H9 (cell line): ENCODE measurements around the gene SPINK2. TPM values are rescaled to one million over a fixed set of nuclear protein-coding genes. Genes with fewer than 3 reads are reported as not detected.
A peak's percentile ranks its signal among the peaks of the same experiment; 100 is the strongest.

Experiments used
- DNase-seq: peaks from one replicate; pipeline ENCODE4 v3.0.0-alpha.2; 2017
- H2AFZ ChIP-seq: one replicate; pipeline ENCODE4 v1.6.1; 2013; ENCODE audit warnings: mild to moderate bottlenecking, low read length, control low read depth, moderate library complexity
- H2AK5ac ChIP-seq: 2 replicates; pipeline ENCODE4 v1.6.1; 2013; ENCODE audit warnings: low read length, control low read depth, mixed read lengths; ENCODE audit not compliant: insufficient read length
- H2BK120ac ChIP-seq: one replicate; pipeline ENCODE4 v1.6.1; 2013; ENCODE audit warnings: low read depth, mild to moderate bottlenecking, low read length, control low read depth, inconsistent platforms; ENCODE audit not compliant: poor library complexity, severe bottlenecking
- H2BK12ac ChIP-seq: 2 replicates; pipeline ENCODE4 v1.6.1; 2013; ENCODE audit warnings: low read length, control low read depth, mixed read lengths, low read depth; ENCODE audit not compliant: insufficient read length
- H2BK15ac ChIP-seq: 2 replicates; pipeline ENCODE4 v1.6.1; 2013; ENCODE audit warnings: low read depth, low read length, control low read depth
- H2BK20ac ChIP-seq: one replicate; pipeline ENCODE4 v1.6.1; 2013; ENCODE audit warnings: low read depth, mild to moderate bottlenecking, low read length, control low read depth, inconsistent platforms; ENCODE audit not compliant: poor library complexity, severe bottlenecking
- H2BK5ac ChIP-seq: 2 replicates; pipeline ENCODE4 v1.6.1; 2013; ENCODE audit warnings: low read length, control low read depth, mixed read lengths; ENCODE audit not compliant: insufficient read length
- H3K14ac ChIP-seq: 2 replicates; pipeline ENCODE4 v1.6.1; 2013; ENCODE audit warnings: low read length, control low read depth; ENCODE audit not compliant: insufficient read depth
- H3K18ac ChIP-seq: 2 replicates; pipeline ENCODE4 v1.6.1; 2013; ENCODE audit warnings: low read depth, mild to moderate bottlenecking, mixed read lengths, low read length, control low read depth; ENCODE audit not compliant: insufficient read length
- H3K23ac ChIP-seq: 2 replicates; pipeline ENCODE4 v1.6.1; 2013; ENCODE audit warnings: low read length, control low read depth, mixed read lengths, low read depth; ENCODE audit not compliant: insufficient read length
- H3K23me2 ChIP-seq: 2 replicates; pipeline ENCODE4 v1.6.1; 2013; ENCODE audit warnings: low read depth, mild to moderate bottlenecking, mixed read lengths, low read length, control low read depth; ENCODE audit not compliant: insufficient read length, poor library complexity, severe bottlenecking
- H3K27ac ChIP-seq: 2 replicates; pipeline ENCODE4 v1.5.1; 2013; ENCODE audit warnings: low read length, control low read depth, mixed read lengths, low read depth; ENCODE audit not compliant: insufficient read length
- H3K27me3 ChIP-seq: 2 replicates; pipeline ENCODE4 v1.6.1; 2013; ENCODE audit warnings: low read length, control low read depth, inconsistent platforms; ENCODE audit not compliant: insufficient read depth
- H3K4ac ChIP-seq: 2 replicates; pipeline ENCODE4 v1.6.1; 2013; ENCODE audit warnings: low read depth, mild to moderate bottlenecking, control low read depth, inconsistent platforms, low read length, moderate library complexity
- H3K4me1 ChIP-seq: 2 replicates; pipeline ENCODE4 v1.6.1; 2013; ENCODE audit warnings: low read length, control low read depth, inconsistent platforms; ENCODE audit not compliant: insufficient read depth
- H3K4me2 ChIP-seq: 2 replicates; pipeline ENCODE4 v1.6.1; 2013; ENCODE audit warnings: low read length, control low read depth, mixed read lengths; ENCODE audit not compliant: insufficient read length, insufficient read depth
- H3K56ac ChIP-seq: 2 replicates; pipeline ENCODE4 v1.6.1; 2013; ENCODE audit warnings: low read depth, mild to moderate bottlenecking, mixed read lengths, low read length, control low read depth; ENCODE audit not compliant: insufficient read length
- H3K79me1 ChIP-seq: 2 replicates; pipeline ENCODE4 v1.6.1; 2013; ENCODE audit warnings: low read depth, mild to moderate bottlenecking, moderate library complexity, low read length, control low read depth, inconsistent platforms; ENCODE audit not compliant: insufficient read depth, poor library complexity, severe bottlenecking
- H3K79me2 ChIP-seq: 2 replicates; pipeline ENCODE4 v1.6.1; 2013; ENCODE audit warnings: low read length, control low read depth, inconsistent platforms; ENCODE audit not compliant: insufficient read depth
- H3K9ac ChIP-seq: 2 replicates; pipeline ENCODE4 v1.6.1; 2013; ENCODE audit warnings: low read length, control low read depth, mixed read lengths; ENCODE audit not compliant: insufficient read length; ENCODE audit errors: extremely low read depth
- H3K9me3 ChIP-seq: one replicate; pipeline ENCODE4 v1.6.1; 2013; ENCODE audit warnings: low read depth, low read length, inconsistent platforms; ENCODE audit not compliant: control insufficient read depth
- H3T11ph ChIP-seq: one replicate; pipeline ENCODE4 v1.6.1; 2013; ENCODE audit warnings: mild to moderate bottlenecking, low read length, control low read depth, inconsistent platforms
- H4K20me1 ChIP-seq: one replicate; pipeline ENCODE4 v1.6.1; 2013; ENCODE audit not compliant: control insufficient read depth, insufficient read length, insufficient read depth
- H4K5ac ChIP-seq: 2 replicates; pipeline ENCODE4 v1.6.1; 2013; ENCODE audit warnings: low read depth, mild to moderate bottlenecking, mixed read lengths, low read length, control low read depth; ENCODE audit not compliant: insufficient read length
- H4K8ac ChIP-seq: replicated peaks from 2 replicates; pipeline ENCODE4 v1.6.1; 2013; ENCODE audit warnings: low read length, control low read depth, mixed read lengths, low read depth; ENCODE audit not compliant: insufficient read length
- H4K91ac ChIP-seq: 2 replicates; pipeline ENCODE4 v1.6.1; 2013; ENCODE audit warnings: low read depth, mild to moderate bottlenecking, moderate library complexity, mixed read lengths, low read length, control low read depth; ENCODE audit not compliant: insufficient read length
- H3K27ac Mint-ChIP-seq, 3 experiments: 2 replicates in 2 of 3; 3 replicates in 1 of 3; pipeline ENCODE4 v1.8.0; 2020 to 2021; ENCODE audit warnings: mixed read lengths in 3 of 3, mild to moderate bottlenecking in 1 of 3, moderate library complexity in 1 of 3
- H3K27me3 Mint-ChIP-seq: 2 replicates; pipeline ENCODE4 v1.8.0; 2021; ENCODE audit warnings: low read depth, mild to moderate bottlenecking, moderate library complexity, mixed read lengths
- H3K36me3 Mint-ChIP-seq, 3 experiments: 2 replicates in 2 of 3; 3 replicates in 1 of 3; pipeline ENCODE4 v1.8.0; 2020 to 2021; ENCODE audit warnings: low read depth in 3 of 3, mixed read lengths in 3 of 3; ENCODE audit not compliant: insufficient read depth in 1 of 3
- H3K4me1 Mint-ChIP-seq, 2 experiments: 2 replicates each; pipeline ENCODE4 v1.8.0; 2020; ENCODE audit warnings: mixed read lengths in 2 of 2
- H3K4me3 Mint-ChIP-seq, 2 experiments: 2 replicates in 1 of 2; 3 replicates in 1 of 2; pipeline ENCODE4 v1.8.0; 2020 to 2021; ENCODE audit warnings: mild to moderate bottlenecking in 2 of 2, mixed read lengths in 2 of 2, moderate library complexity in 1 of 2
- H3K9me3 Mint-ChIP-seq, 2 experiments: 2 replicates in 1 of 2; 3 replicates in 1 of 2; pipeline ENCODE4 v1.8.0; 2020; ENCODE audit warnings: mild to moderate bottlenecking in 2 of 2, mixed read lengths in 2 of 2, moderate library complexity in 1 of 2
- CTCF ChIP-seq: fragments of 200-600 bp; sonication (generic); conservative IDR thresholded peaks from 3 replicates; pipeline ENCODE4 v1.8.0; 2021; ENCODE audit warnings: antibody characterized with exemption, mild to moderate bottlenecking
- WGBS: extraction: QIAGEN DNeasy Blood & Tissue Kit; methylation state at CpG from one replicate; pipeline ENCODE4 v1.1.7; 2013; ENCODE audit warnings: missing lambda C conversion rate, low lambda C conversion rate, mixed read lengths; ENCODE audit not compliant: insufficient read length; ENCODE audit errors: extremely low coverage; 5-methylcytosine and 5-hydroxymethylcytosine counted together
- total RNA-seq: library from RNA; stranded (reverse); gene quantifications from 2 replicates; pipeline ENCODE4 v1.2.1, GENCODE V29; 2021

SPINK2 gene
- total RNA-seq, 1 experiment from 2014 or later = 0.44 TPM

- no peak overlapping the region for H3K27ac Mint-ChIP-seq
- peaks cover 32% of the 10 kb centered on the region for H3K27me3 Mint-ChIP-seq
Observed at GRCh38 chr4:56799824-56800756, 21.4 kb downstream of the SPINK2 start.

More at GRCh38 chr4:56799824-56800756, 21.4 kb downstream of the SPINK2 start:
- no peak overlapping the region for H4K5ac ChIP-seq
- no peaks in the 10 kb centered on the region for H3K79me1 ChIP-seq
- no peak overlapping the region for H2BK120ac ChIP-seq
- H3K18ac ChIP-seq = no peak overlapping the region
- H3K14ac ChIP-seq = no peak overlapping the region
- H3K9ac ChIP-seq = no peak overlapping the region
- TF ChIP-seq CTCF = peak; percentile 93
- H3K4me2 ChIP-seq = peak overlapping the region; percentile 62
- no peak overlapping the region for H3K4ac ChIP-seq
- no peaks in the 10 kb centered on the region for H3K23me2 ChIP-seq
- Mint-ChIP-seq H3K4me3 (peak overlapping the region; percentile 71 to 81), H3K9me3 (no peaks in the 10 kb centered on the region; a peak in 1 of 5 replicates), H3K36me3 (no peaks in the 10 kb centered on the region), H3K4me1 (peaks cover 3% of the 10 kb centered on the region in 2 experiments; a peak in 3 of 4 replicates)
- no peak overlapping the region for H3K56ac ChIP-seq
- no CpG with 5 or more reads among the region's 19 CpGs for WGBS
- H4K91ac ChIP-seq = no peak overlapping the region
- H3K27ac ChIP-seq = no peak overlapping the region
- no peaks in the 10 kb centered on the region for H3K9me3 ChIP-seq
- no peak overlapping the region for H3T11ph ChIP-seq
- peak overlapping the region; percentile 94 for H2AFZ ChIP-seq
- no peak overlapping the region for H2BK15ac ChIP-seq
- no peak overlapping the region for H2BK5ac ChIP-seq
- no peak overlapping the region for H3K23ac ChIP-seq
- H2BK12ac ChIP-seq = no peak overlapping the region
- H3K4me1 ChIP-seq = no peaks in the 10 kb centered on the region
- H2BK20ac ChIP-seq = no peak overlapping the region
- peak; percentile 82 for DNase-seq
- no peaks in the 10 kb centered on the region for H4K20me1 ChIP-seq
- H3K79me2 ChIP-seq = no peaks in the 10 kb centered on the region
- no peak overlapping the region for H2AK5ac ChIP-seq
- H4K8ac ChIP-seq = no peak overlapping the region
- H3K27me3 ChIP-seq = no peaks in the 10 kb centered on the region; the same call in 1 of the 2 replicates
